Measurements from ENCODE around the gene SPRTN. TPM values are rescaled to one million over a fixed set of nuclear protein-coding genes. Genes with fewer than 3 reads are reported as not detected.

SPRTN gene, protein sequence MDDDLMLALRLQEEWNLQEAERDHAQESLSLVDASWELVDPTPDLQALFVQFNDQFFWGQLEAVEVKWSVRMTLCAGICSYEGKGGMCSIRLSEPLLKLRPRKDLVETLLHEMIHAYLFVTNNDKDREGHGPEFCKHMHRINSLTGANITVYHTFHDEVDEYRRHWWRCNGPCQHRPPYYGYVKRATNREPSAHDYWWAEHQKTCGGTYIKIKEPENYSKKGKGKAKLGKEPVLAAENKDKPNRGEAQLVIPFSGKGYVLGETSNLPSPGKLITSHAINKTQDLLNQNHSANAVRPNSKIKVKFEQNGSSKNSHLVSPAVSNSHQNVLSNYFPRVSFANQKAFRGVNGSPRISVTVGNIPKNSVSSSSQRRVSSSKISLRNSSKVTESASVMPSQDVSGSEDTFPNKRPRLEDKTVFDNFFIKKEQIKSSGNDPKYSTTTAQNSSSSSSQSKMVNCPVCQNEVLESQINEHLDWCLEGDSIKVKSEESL
- total RNA-seq, result 10 to 100 TPM in 7 of 8 experiments, 1 to 10 TPM in 1; 9.7 to 20.6 (median 15.0) TPM

DNA sequence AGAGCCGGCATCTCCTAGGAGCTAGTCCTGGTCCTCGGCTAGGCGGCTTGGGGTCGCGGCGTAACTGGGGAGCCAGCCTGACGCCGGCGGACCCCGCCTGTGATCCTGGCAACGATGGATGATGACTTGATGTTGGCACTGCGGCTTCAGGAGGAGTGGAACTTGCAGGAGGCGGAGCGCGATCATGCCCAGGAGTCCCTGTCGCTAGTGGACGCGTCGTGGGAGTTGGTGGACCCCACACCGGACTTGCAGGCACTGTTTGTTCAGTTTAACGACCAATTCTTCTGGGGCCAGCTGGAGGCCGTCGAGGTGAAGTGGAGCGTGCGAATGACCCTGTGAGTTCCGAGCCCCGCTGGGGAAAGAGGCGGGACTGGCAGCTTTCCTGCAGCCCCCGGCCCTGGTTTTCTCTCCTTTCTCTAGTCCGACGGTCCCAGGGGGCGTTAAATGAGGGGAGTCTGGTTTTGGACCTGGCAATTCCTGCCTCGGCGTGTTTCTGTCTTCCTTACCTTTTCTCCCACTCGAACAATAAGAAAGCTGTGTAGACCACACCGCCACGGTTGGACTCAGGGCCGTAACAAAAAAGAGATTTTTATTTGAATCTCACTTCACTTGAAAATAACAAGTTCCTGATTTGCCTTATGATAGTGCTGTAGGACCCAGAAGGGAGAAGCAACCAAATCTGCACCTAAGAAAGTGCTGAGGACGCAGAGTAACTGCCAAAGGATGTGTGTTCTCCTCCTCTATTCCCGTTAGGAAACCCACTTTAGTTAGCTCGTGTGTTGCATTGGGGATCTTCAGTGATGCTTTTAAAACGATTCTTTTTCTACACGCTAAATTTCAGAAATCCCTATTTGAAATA is at the start of gene SPRTN:
TSS of gene SPRTN (plus strand) at position 24 of the 859 bp plus-strand sequence. CDS start at position 115, 91 bp downstream.
- peak in 7 of 8 experiments; percentile 4 to 85 (median 81) for ATAC-seq (replicated peaks in 6 of 8)

DNA sequence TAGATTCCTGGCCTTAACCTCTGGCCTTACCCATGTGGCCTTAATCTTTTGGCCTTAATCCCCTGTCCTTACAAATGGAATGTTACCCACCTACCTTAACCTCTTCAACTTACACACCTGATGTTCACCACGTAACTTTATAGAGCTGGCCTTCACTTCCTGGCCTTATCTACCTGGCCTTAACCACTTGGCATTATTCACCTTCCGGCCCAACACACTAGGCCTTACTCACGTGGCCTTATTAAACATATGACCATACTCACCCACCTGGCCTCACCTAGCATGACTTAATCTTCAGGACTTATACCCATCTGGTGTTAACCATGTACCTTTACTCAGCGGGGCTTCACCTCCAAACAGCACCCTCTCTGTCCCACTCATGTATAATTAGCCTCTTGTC is 42.2 kb upstream of the SPRTN start:
- in situ Hi-C loops (cut with MboI; ENCODE audit: low pct_unique_long_range_greater_than_20kb in 2 of 9, low sequenced_read_pairs in 9 of 9, unreplicated experiment in 9 of 9), result no loop called here
- no peak overlapping the region for H3K4me3 ChIP-seq
- H3K4me1 ChIP-seq (replicated peaks in 1 of 2), result no peaks in the 10 kb centered on the region
- ATAC-seq (replicated peaks in 6 of 8), result no peak
- no peak overlapping the region for H3K27ac ChIP-seq
- 60 to 91% (median 78%) methylated on average over 1 to 4 of the region's 4 CpGs; no CpG with 5 or more reads in 2 of the 10 experiments for WGBS, 10 experiments

More for the DNA sequence above, at the start of gene SPRTN:
- Histone ChIP-seq H3K4me3 (peak within 1 kb of the TSS; percentile 54 to 85 (median 67)), H3K4me1 (replicated peaks in 1 of 2) (peaks cover 23 to 27% of the 10 kb centered on the region in 2 donors), H3K27ac (peak within 1 kb of the TSS; percentile 91 to 97)
- in situ Hi-C loops (cut with MboI; ENCODE audit: low pct_unique_long_range_greater_than_20kb in 2 of 9, low sequenced_read_pairs in 9 of 9, unreplicated experiment in 9 of 9), result no loop called here
- WGBS, 10 experiments, result 0 to 20% (median 1%) methylated on average over 1 to 38 of the region's 43 CpGs; no CpG with 5 or more reads in 1 of the 10 experiments

DNA sequence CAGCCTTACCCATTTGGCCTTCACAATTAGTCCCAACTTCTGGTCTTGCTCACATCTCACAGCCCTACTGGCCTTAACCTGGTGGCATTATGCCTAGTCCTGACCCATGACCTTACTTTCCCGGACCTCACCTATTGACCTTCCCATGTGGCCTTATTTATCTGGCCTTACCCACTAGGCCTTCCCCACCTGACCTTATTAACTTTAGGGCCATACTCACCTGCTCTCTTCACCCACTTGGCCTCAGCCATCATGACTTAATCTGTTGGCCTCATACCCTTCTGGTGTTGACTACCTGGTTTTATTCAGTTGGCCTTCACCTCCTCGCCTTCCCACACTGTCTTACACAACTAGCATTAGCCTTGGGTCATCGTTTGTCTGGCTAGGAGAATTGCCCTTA is 36.1 kb upstream of the SPRTN start:
- no peak for ATAC-seq (replicated peaks in 6 of 8)
- Histone ChIP-seq H3K27ac (no peak overlapping the region), H3K4me3 (no peak overlapping the region), H3K4me1 (replicated peaks in 1 of 2) (no peaks in the 10 kb centered on the region)
- in situ Hi-C loops (cut with MboI; ENCODE audit: low pct_unique_long_range_greater_than_20kb in 2 of 9, low sequenced_read_pairs in 9 of 9, unreplicated experiment in 9 of 9), result no loop called here
- 0 to 86% (median 78%) methylated on average over 1 to 3 of the region's 3 CpGs; no CpG with 5 or more reads in 1 of the 10 experiments for WGBS, 10 experiments

DNA sequence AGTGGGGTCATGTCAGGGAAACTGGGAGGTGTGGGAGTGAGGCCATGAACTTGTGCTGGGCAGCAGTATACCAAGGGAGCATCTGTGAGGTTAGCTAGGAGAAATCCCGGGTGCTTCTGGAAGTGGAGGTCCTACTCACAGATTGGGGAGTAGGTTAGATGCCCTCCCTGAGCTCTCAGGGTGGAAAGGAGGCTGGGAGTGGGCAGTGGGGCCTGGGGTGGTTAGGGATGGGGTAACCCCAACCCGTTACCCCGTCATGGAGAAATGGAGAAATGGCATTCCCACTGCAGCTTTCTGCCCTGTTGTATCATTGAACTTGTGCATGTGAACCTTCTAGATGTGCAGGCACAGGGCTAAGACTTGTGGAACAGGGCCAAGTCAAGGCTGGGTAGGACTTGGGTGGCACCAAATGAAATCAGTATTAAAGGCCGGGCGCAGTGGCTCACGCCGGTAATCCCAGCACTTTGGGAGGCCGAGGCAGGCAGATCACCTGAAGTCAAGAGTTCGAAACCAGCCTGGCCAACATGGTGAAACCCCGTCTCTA is 27.6 kb upstream of the SPRTN start:
- 67 to 100% (median 87%) methylated on average over 1 to 5 of the region's 10 CpGs; no CpG with 5 or more reads in 3 of the 10 experiments for WGBS, 10 experiments
- no peak for ATAC-seq (replicated peaks in 6 of 8)
- in situ Hi-C loops (cut with MboI; ENCODE audit: low pct_unique_long_range_greater_than_20kb in 2 of 9, low sequenced_read_pairs in 9 of 9, unreplicated experiment in 9 of 9), result no loop called here

DNA sequence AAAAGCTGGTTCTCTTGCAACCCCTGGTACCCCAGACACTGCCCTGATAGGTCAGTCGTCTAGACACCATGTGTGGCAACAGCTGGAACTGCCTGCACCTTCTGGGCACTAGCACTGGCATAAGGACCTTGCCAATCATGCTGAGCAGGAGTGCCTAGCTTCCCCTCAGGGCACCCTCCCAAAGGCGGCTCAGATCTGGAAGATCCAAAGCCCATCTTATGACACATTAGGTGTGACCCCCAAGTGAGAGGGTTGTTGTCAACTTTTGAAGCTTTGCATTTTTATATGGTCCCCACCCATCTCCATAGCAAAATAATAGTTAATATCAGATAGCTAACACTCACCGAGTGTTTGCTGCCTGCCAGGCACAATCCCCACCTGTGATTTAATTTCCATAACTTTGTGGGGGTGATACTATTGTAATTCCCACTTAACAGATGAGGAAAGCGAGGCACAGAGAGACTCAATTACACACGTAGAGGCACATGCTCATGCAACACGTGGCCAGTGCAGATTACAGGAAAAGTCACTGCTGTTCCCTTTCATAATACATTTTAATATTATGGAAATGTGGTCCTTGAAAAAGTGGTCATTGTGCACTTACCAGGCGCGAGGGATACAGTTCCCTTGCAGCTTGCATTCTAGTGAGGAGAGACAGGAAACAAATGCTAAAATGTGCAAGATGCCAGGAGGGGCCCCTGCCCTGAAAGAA is 26.2 kb upstream of the SPRTN start:
- no peak overlapping the region for H3K4me3 ChIP-seq
- WGBS, 10 experiments, result 30 to 83% (median 69%) methylated on average over 1 to 7 of the region's 8 CpGs; no CpG with 5 or more reads in 3 of the 10 experiments
- H3K27ac ChIP-seq, result no peak overlapping the region
- in situ Hi-C loops (cut with MboI; ENCODE audit: low pct_unique_long_range_greater_than_20kb in 2 of 9, low sequenced_read_pairs in 9 of 9, unreplicated experiment in 9 of 9), result no loop called here
- no peaks in the 10 kb centered on the region for H3K4me1 ChIP-seq (replicated peaks in 1 of 2)
- peak in 3 of 8 experiments; percentile 35 to 59 (median 58) for ATAC-seq (replicated peaks in 6 of 8)

More for the DNA sequence above, 27.6 kb upstream of the SPRTN start:
- Histone ChIP-seq H3K4me3 (no peak overlapping the region), H3K27ac (no peak overlapping the region), H3K4me1 (replicated peaks in 1 of 2) (no peaks in the 10 kb centered on the region)

DNA sequence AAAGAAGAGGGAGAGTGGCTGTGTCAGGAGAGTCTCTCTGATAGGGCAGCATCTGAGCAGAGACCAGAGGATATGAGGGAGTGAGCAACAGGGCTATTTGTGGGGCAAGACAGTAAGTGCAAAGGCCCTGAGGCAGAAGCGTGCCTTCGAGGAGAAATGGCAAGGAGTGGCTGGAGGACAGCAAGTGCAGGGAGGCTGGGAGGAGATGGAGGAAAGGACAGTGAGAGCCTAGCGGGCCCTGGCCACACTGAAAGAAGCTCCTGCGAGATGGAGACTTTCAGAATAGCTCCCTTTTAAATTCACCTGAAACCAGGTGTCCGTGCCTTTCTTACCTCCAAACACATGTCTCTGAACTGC is 25.7 kb upstream of the SPRTN start:
- no peaks in the 10 kb centered on the region for H3K4me1 ChIP-seq (replicated peaks in 1 of 2)
- H3K4me3 ChIP-seq, result no peak overlapping the region
- in situ Hi-C loops (cut with MboI; ENCODE audit: low pct_unique_long_range_greater_than_20kb in 2 of 9, low sequenced_read_pairs in 9 of 9, unreplicated experiment in 9 of 9), result no loop called here
- ATAC-seq (replicated peaks in 6 of 8), result no peak
- no peak overlapping the region for H3K27ac ChIP-seq
- WGBS, 10 experiments, result 65 to 100% (median 90%) methylated on average over 1 to 5 of the region's 5 CpGs; no CpG with 5 or more reads in 3 of the 10 experiments

DNA sequence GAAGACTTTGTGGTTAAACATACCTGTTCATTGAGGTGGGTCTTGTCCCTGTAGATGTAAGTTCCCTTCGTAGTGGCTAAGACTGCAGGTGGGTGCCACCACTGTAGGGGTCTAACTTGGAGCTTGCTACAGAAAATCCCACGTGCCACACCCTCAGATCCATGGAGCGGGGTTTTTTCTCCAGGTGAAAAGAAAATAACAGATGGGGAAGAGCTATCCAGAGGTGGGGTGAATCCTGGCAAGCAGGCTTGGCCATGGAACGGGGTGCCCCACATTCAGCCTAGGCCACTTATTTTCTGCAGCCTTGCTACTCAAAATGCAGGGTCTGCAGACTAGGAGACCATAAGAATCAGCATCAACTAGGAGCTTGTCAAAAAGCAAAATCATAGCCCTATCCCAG is 24.4 kb upstream of the SPRTN start:
- WGBS, 10 experiments, result 20 to 77% (median 59%) methylated on average over 1 to 4 of the region's 4 CpGs; no CpG with 5 or more reads in 4 of the 10 experiments
- Histone ChIP-seq H3K27ac (no peak overlapping the region), H3K4me1 (replicated peaks in 1 of 2) (no peaks in the 10 kb centered on the region), H3K4me3 (no peak overlapping the region)
- in situ Hi-C loops (cut with MboI; ENCODE audit: low pct_unique_long_range_greater_than_20kb in 2 of 9, low sequenced_read_pairs in 9 of 9, unreplicated experiment in 9 of 9), result no loop called here
- ATAC-seq (replicated peaks in 6 of 8), result no peak

DNA sequence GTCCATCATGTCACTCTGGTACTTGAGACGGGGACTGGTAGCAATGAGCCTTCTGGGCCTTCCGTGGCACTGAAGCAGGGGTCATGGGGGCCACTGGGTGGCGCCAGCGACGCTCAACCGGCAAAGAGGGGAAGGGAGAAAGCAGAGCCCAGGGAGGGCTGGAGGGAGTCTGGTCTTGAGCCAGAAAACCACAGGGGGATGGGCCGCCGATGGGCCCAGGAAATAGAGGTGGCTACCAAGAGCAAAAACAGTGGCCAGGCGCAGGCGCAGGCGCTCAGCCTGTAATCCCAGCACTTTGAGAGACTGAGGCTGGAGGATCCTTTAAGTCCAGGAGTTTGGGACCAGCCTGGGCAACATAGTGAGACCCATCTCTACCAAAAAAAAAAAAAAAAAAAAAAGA is 22.2 kb upstream of the SPRTN start:
- WGBS, 10 experiments, result 33 to 80% (median 59%) methylated on average over 3 to 11 of the region's 11 CpGs; no CpG with 5 or more reads in 4 of the 10 experiments
- Histone ChIP-seq H3K4me1 (replicated peaks in 1 of 2) (no peaks in the 10 kb centered on the region), H3K4me3 (no peak overlapping the region), H3K27ac (no peak overlapping the region)
- in situ Hi-C loops (cut with MboI; ENCODE audit: low pct_unique_long_range_greater_than_20kb in 2 of 9, low sequenced_read_pairs in 9 of 9, unreplicated experiment in 9 of 9), result no loop called here
- ATAC-seq (replicated peaks in 6 of 8), result peak in 3 of 8 experiments; percentile 82 to 97 (median 85)

DNA sequence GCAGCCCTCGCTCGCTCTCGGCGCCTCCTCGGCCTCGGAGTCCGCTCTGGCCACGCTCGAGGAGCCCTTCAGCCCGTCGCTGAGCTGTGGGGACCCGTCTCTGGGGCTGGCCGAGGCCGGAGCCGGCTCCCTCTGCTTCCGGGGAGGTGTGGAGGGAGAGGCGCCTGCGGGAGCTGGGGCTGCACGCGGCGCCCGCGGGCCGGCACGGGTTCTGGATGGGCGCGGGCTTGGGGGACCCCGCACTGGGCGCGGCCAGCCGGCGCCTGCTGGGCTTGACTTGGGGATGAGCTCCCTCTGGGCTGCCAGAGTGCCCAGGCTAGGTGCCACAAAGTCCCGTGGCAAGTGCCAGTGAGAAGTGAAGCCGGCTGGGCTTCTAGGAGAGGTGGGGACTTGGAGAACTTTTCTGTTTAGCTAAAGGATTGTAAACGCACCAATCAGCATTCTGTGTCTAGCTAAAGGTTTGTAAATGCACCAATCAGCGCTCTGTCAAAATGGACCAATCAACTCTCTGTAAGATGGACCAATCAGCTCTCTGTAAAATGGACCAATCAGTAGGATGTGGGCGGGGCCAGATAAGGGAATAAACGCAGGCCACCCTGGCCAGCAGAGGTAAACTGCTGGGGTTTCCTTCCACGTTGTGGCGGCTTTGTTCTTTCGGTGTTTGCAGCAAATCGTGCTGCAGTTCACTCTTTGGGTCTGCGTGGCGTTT is 20.6 kb upstream of the SPRTN start:
- Histone ChIP-seq H3K4me3 (no peak overlapping the region), H3K4me1 (replicated peaks in 1 of 2) (no peaks in the 10 kb centered on the region), H3K27ac (no peak overlapping the region)
- in situ Hi-C loops (cut with MboI; ENCODE audit: low pct_unique_long_range_greater_than_20kb in 2 of 9, low sequenced_read_pairs in 9 of 9, unreplicated experiment in 9 of 9), result no loop called here
- WGBS, 10 experiments, result 60 to 98% (median 87%) methylated on average over 1 to 33 of the region's 44 CpGs; no CpG with 5 or more reads in 2 of the 10 experiments
- ATAC-seq (replicated peaks in 6 of 8), result no peak

DNA sequence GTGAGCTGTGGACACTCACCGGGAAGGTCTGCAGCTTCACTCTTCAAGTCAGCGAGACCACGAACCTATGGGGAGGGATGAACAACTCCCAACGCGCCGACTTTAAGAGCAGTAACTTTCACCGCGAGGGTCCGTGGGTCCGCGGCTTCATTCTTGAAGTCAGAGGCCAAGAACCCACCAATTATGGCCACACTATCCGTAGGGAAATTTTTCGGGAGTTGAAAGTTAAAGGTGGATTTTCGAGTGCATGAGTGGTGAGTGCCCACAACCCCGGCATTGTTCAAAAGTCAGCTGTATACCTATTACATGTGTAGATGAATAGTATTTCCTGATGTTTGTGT is 20.1 kb upstream of the SPRTN start:
- 61 to 98% (median 89%) methylated on average over 4 to 15 of the region's 15 CpGs; no CpG with 5 or more reads in 1 of the 10 experiments for WGBS, 10 experiments

DNA sequence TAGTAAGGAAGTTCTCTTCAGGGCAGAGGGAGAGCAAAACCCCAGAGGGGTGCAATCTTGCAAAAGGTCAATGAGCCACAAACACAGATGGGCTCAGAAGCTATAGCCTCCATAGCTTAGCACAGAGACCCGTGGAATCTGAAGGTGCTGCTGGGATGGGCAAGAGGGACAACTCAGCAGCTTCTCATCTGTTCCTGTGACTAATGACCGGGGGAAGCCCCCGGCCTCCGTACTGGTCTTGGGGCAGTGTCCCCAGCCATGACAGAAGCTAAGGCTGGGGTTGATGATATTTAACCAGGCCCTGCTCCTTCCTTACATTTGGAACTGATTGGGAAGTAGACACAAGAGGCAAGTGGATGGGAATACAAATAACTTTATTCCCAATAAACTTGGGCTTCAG is 19.5 kb upstream of the SPRTN start:
- ATAC-seq (replicated peaks in 6 of 8), result no peak
- no peaks in the 10 kb centered on the region for H3K4me1 ChIP-seq (replicated peaks in 1 of 2)
- 60 to 90% (median 80%) methylated on average over 1 to 4 of the region's 4 CpGs; no CpG with 5 or more reads in 4 of the 10 experiments for WGBS, 10 experiments
- in situ Hi-C loops (cut with MboI; ENCODE audit: low pct_unique_long_range_greater_than_20kb in 2 of 9, low sequenced_read_pairs in 9 of 9, unreplicated experiment in 9 of 9), result no loop called here
- H3K4me3 ChIP-seq, result no peak overlapping the region
- H3K27ac ChIP-seq, result no peak overlapping the region

More for the DNA sequence above, 20.1 kb upstream of the SPRTN start:
- ATAC-seq (replicated peaks in 6 of 8), result no peak
- Histone ChIP-seq H3K27ac (no peak overlapping the region), H3K4me1 (replicated peaks in 1 of 2) (no peaks in the 10 kb centered on the region), H3K4me3 (no peak overlapping the region)
- in situ Hi-C loops (cut with MboI; ENCODE audit: low pct_unique_long_range_greater_than_20kb in 2 of 9, low sequenced_read_pairs in 9 of 9, unreplicated experiment in 9 of 9), result no loop called here

DNA sequence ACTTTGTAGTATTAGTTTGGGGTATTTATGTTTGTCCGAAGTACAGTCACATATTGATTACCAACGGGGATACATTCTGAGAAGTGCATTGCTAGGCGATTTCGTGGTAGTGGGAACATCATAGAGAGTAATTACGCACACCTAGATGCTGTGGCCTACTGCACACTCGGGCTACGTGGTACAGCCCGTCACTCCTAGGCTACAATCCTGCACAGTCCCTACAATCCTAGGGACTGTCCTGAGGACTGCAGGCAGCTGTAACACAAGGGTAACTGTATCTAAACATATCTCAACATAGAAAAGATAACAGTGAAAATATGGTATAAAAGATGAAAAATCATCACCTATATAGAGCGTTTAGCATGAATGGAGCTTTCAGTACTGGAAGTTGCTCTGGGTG is 19.0 kb upstream of the SPRTN start:
- Histone ChIP-seq H3K27ac (no peak overlapping the region), H3K4me3 (no peak overlapping the region), H3K4me1 (replicated peaks in 1 of 2) (no peaks in the 10 kb centered on the region)
- in situ Hi-C loops (cut with MboI; ENCODE audit: low pct_unique_long_range_greater_than_20kb in 2 of 9, low sequenced_read_pairs in 9 of 9, unreplicated experiment in 9 of 9), result no loop called here
- no peak for ATAC-seq (replicated peaks in 6 of 8)
- 25 to 100% (median 80%) methylated on average over 1 to 9 of the region's 9 CpGs; no CpG with 5 or more reads in 1 of the 10 experiments for WGBS, 10 experiments
